C4-2B (cell line): ENCODE results near the gene TREML4.

Experiments
- ZFX ChIP-seq: fragments of 450-650 bp; IDR thresholded peaks from 2 replicates; pipeline ENCODE4 v1.6.1; 2017
- TF ChIP-seq, protein P1 (sequence below): fragments of 450-650 bp; conservative IDR thresholded peaks from 2 replicates; pipeline ENCODE4 v1.5.1; 2017; ENCODE audit warnings: mild to moderate bottlenecking

GRCh38 chr6:41197234-41197633, 30.9 kb upstream of the TREML4 start:
- TF ChIP-seq, protein P1, sequence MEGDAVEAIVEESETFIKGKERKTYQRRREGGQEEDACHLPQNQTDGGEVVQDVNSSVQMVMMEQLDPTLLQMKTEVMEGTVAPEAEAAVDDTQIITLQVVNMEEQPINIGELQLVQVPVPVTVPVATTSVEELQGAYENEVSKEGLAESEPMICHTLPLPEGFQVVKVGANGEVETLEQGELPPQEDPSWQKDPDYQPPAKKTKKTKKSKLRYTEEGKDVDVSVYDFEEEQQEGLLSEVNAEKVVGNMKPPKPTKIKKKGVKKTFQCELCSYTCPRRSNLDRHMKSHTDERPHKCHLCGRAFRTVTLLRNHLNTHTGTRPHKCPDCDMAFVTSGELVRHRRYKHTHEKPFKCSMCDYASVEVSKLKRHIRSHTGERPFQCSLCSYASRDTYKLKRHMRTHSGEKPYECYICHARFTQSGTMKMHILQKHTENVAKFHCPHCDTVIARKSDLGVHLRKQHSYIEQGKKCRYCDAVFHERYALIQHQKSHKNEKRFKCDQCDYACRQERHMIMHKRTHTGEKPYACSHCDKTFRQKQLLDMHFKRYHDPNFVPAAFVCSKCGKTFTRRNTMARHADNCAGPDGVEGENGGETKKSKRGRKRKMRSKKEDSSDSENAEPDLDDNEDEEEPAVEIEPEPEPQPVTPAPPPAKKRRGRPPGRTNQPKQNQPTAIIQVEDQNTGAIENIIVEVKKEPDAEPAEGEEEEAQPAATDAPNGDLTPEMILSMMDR = no peak
- no peak for TF ChIP-seq ZFX
